T-helper 2 cell treated with Interferon-gamma antibody and Interleukin-4, amounts not matched to agents 5 μg/mL and 100 μg/mL, for 36 hours (primary cell): ENCODE results near the gene HOXC11.
A peak's percentile ranks its signal among the peaks of the same experiment; 100 is the strongest.

Experiments used
- DNase-seq: peaks from one replicate; pipeline ENCODE4 v3.0.0; 2021; ENCODE audit warnings: low spot score
- H3K27ac Mint-ChIP-seq: one replicate; pipeline ENCODE4 v1.8.0; 2021; ENCODE audit warnings: mild to moderate bottlenecking, mixed read lengths
- H3K27me3 Mint-ChIP-seq: one replicate; pipeline ENCODE4 v1.8.0; 2021; ENCODE audit warnings: low read depth, mixed read lengths
- H3K36me3 Mint-ChIP-seq: one replicate; pipeline ENCODE4 v1.8.0; 2021; ENCODE audit warnings: low read depth, mixed read lengths
- H3K4me1 Mint-ChIP-seq: one replicate; pipeline ENCODE4 v1.8.0; 2021; ENCODE audit warnings: low read depth, mixed read lengths
- H3K4me3 Mint-ChIP-seq: one replicate; pipeline ENCODE4 v1.8.0; 2022; ENCODE audit warnings: mild to moderate bottlenecking, moderate library complexity, mixed read lengths
- H3K9me3 Mint-ChIP-seq: one replicate; pipeline ENCODE4 v1.8.0; 2021; ENCODE audit warnings: mixed read lengths

The HOXC11 gene

GRCh38 chr12:53950789-53951576, 21.9 kb upstream of the HOXC11 start:
- peaks cover 7% of the 10 kb centered on the region for H3K4me1 Mint-ChIP-seq
- H3K4me3 Mint-ChIP-seq = no peak overlapping the region
- no peaks in the 10 kb centered on the region for H3K36me3 Mint-ChIP-seq
- peaks cover 96% of the 10 kb centered on the region for H3K27me3 Mint-ChIP-seq
- no peak for DNase-seq
- H3K27ac Mint-ChIP-seq = peak overlapping the region; percentile 52
- no peaks in the 10 kb centered on the region for H3K9me3 Mint-ChIP-seq

GRCh38 chr12:53951577-53952334, 21.2 kb upstream of the HOXC11 start:
- Mint-ChIP-seq H3K27me3 (peaks cover 96% of the 10 kb centered on the region), H3K36me3 (no peaks in the 10 kb centered on the region), H3K4me1 (peaks cover 9% of the 10 kb centered on the region), H3K4me3 (no peak overlapping the region), H3K9me3 (no peaks in the 10 kb centered on the region), H3K27ac (peak overlapping the region; percentile 52)
- DNase-seq = no peak

GRCh38 chr12:53952335-53952694, 20.6 kb upstream of the HOXC11 start:
- Mint-ChIP-seq H3K4me1 (peaks cover 11% of the 10 kb centered on the region), H3K27me3 (peaks cover 96% of the 10 kb centered on the region), H3K36me3 (no peaks in the 10 kb centered on the region), H3K4me3 (no peak overlapping the region), H3K9me3 (no peaks in the 10 kb centered on the region), H3K27ac (no peak overlapping the region)
- DNase-seq = no peak

GRCh38 chr12:53952871-53953734, 19.8 kb upstream of the HOXC11 start:
- no peak for DNase-seq
- no peak overlapping the region for H3K4me3 Mint-ChIP-seq
- H3K9me3 Mint-ChIP-seq = no peaks in the 10 kb centered on the region
- H3K27me3 Mint-ChIP-seq = peaks cover 96% of the 10 kb centered on the region
- H3K27ac Mint-ChIP-seq = peak overlapping the region; percentile 82
- H3K4me1 Mint-ChIP-seq = peaks cover 11% of the 10 kb centered on the region
- no peaks in the 10 kb centered on the region for H3K36me3 Mint-ChIP-seq

GRCh38 chr12:53953831-53954693, 18.9 kb upstream of the HOXC11 start:
- Mint-ChIP-seq H3K4me3 (no peak overlapping the region), H3K9me3 (no peaks in the 10 kb centered on the region), H3K27ac (peak overlapping the region; percentile 50), H3K36me3 (no peaks in the 10 kb centered on the region), H3K4me1 (peaks cover 11% of the 10 kb centered on the region), H3K27me3 (peaks cover 94% of the 10 kb centered on the region)
- no peak for DNase-seq

GRCh38 chr12:53954694-53955035, 18.3 kb upstream of the HOXC11 start, which contains the start of gene HOXC12:
TSS of gene HOXC12 (plus strand) at chr12:53954903. CDS start at chr12:53954930, 27 bp downstream.
- no peak for DNase-seq
- Mint-ChIP-seq H3K36me3 (no peaks in the 10 kb centered on the region), H3K4me3 (no peak within 1 kb of the TSS), H3K27me3 (peaks cover 94% of the 10 kb centered on the region), H3K9me3 (no peaks in the 10 kb centered on the region), H3K4me1 (peaks cover 11% of the 10 kb centered on the region), H3K27ac (peak within 1 kb of the TSS; percentile 68)

- DNase-seq = no peak
- H3K4me3 Mint-ChIP-seq = no peak overlapping the region
- no peaks in the 10 kb centered on the region for H3K9me3 Mint-ChIP-seq
- no peaks in the 10 kb centered on the region for H3K36me3 Mint-ChIP-seq
- peaks cover 94% of the 10 kb centered on the region for H3K27me3 Mint-ChIP-seq
- H3K4me1 Mint-ChIP-seq = peaks cover 11% of the 10 kb centered on the region
- peak overlapping the region; percentile 68 for H3K27ac Mint-ChIP-seq
Measured at GRCh38 chr12:53955036-53955775, 17.7 kb upstream of the HOXC11 start.

GRCh38 chr12:53955776-53956250, 17.1 kb upstream of the HOXC11 start:
- Mint-ChIP-seq H3K4me3 (peak overlapping the region; percentile 18), H3K36me3 (no peaks in the 10 kb centered on the region), H3K4me1 (peaks cover 11% of the 10 kb centered on the region), H3K9me3 (no peaks in the 10 kb centered on the region), H3K27ac (peak overlapping the region; percentile 68), H3K27me3 (peaks cover 93% of the 10 kb centered on the region)
- DNase-seq = no peak

- H3K9me3 Mint-ChIP-seq = no peaks in the 10 kb centered on the region
- peak overlapping the region; percentile 18 for H3K4me3 Mint-ChIP-seq
- H3K27ac Mint-ChIP-seq = peak overlapping the region; percentile 68
- no peak for DNase-seq
- peaks cover 9% of the 10 kb centered on the region for H3K4me1 Mint-ChIP-seq
- no peaks in the 10 kb centered on the region for H3K36me3 Mint-ChIP-seq
- peaks cover 89% of the 10 kb centered on the region for H3K27me3 Mint-ChIP-seq
Measured at GRCh38 chr12:53956251-53956887, 16.6 kb upstream of the HOXC11 start.

- H3K4me1 Mint-ChIP-seq = peaks cover 9% of the 10 kb centered on the region
- H3K27ac Mint-ChIP-seq = peak overlapping the region; percentile 26
- peaks cover 87% of the 10 kb centered on the region for H3K27me3 Mint-ChIP-seq
- no peak for DNase-seq
- no peaks in the 10 kb centered on the region for H3K9me3 Mint-ChIP-seq
- H3K36me3 Mint-ChIP-seq = no peaks in the 10 kb centered on the region
- H3K4me3 Mint-ChIP-seq = no peak overlapping the region
Measured at GRCh38 chr12:53956914-53957536, 15.9 kb upstream of the HOXC11 start.

GRCh38 chr12:53958128-53958527, 14.8 kb upstream of the HOXC11 start:
- no peak overlapping the region for H3K27ac Mint-ChIP-seq
- H3K27me3 Mint-ChIP-seq = peaks cover 86% of the 10 kb centered on the region
- no peaks in the 10 kb centered on the region for H3K9me3 Mint-ChIP-seq
- H3K36me3 Mint-ChIP-seq = no peaks in the 10 kb centered on the region
- no peak for DNase-seq
- peaks cover 9% of the 10 kb centered on the region for H3K4me1 Mint-ChIP-seq
- no peak overlapping the region for H3K4me3 Mint-ChIP-seq

- no peak for DNase-seq
- Mint-ChIP-seq H3K27ac (no peak overlapping the region), H3K9me3 (no peaks in the 10 kb centered on the region), H3K27me3 (peaks cover 84% of the 10 kb centered on the region), H3K4me1 (peaks cover 11% of the 10 kb centered on the region), H3K4me3 (no peak overlapping the region), H3K36me3 (no peaks in the 10 kb centered on the region)
Measured at GRCh38 chr12:53959314-53959713, 13.6 kb upstream of the HOXC11 start.
